Naive thymus-derived CD4-positive, alpha-beta T cell (primary cell): ENCODE measurements around the gene KLK12. TPM values are rescaled to one million over a fixed set of nuclear protein-coding genes. Genes with fewer than 3 reads are reported as not detected.
A peak's percentile ranks its signal among the peaks of the same experiment; 100 is the strongest.

ENCODE experiments used
- ATAC-seq: fragments of 150-1000 bp; cut with Tn5 transposase; 2 replicates; pipeline ENCODE4 v1.10.0; 2021; ENCODE audit warnings: mild to moderate bottlenecking, moderate library complexity
- CTCF ChIA-PET: fragments of 350-600 bp; sonication (Branson Sonifier 250); formaldehyde crosslinking; loops from one replicate; lab custom pipeline; 2021; ENCODE audit warnings: antibody characterized with exemption; lab: Charles Lee
- POLR2A ChIA-PET: fragments of 350-600 bp; sonication (Branson Sonifier 250); formaldehyde crosslinking; loops from one replicate; lab custom pipeline; 2021; ENCODE audit warnings: antibody characterized with exemption, inconsistent platforms; lab: Charles Lee
- DNase-seq, 9 donors: peaks; one replicate each; pipeline versions ENCODE4 v3.0.0 to v3.0.0-alpha.2; 2020 to 2022; ENCODE audit warnings: mixed read lengths in 1 of 9
- H3K27ac ChIP-seq: one replicate; pipeline ENCODE4 v1.7.0; 2013; ENCODE audit warnings: mild to moderate bottlenecking, low read depth, low read length, moderate library complexity
- H3K27me3 ChIP-seq, 2 donors: one replicate each; pipeline ENCODE4 v1.7.0; 2013; ENCODE audit warnings: low read length in 2 of 2, mild to moderate bottlenecking in 2 of 2, moderate library complexity in 2 of 2; ENCODE audit not compliant: control insufficient read depth in 2 of 2, insufficient read depth in 2 of 2
- H3K36me3 ChIP-seq, 3 experiments: 1 replicate in 2 of 3; 2 replicates in 1 of 3; pipeline ENCODE4 v1.7.0; 2013; ENCODE audit warnings: low read length in 3 of 3, mild to moderate bottlenecking in 3 of 3, moderate library complexity in 1 of 3; ENCODE audit not compliant: insufficient read depth in 3 of 3, control insufficient read depth in 2 of 3
- H3K4me1 ChIP-seq, 2 donors: one replicate each; pipeline ENCODE4 v1.7.0; 2013; ENCODE audit warnings: low read length in 2 of 2, mild to moderate bottlenecking in 2 of 2, moderate library complexity in 1 of 2; ENCODE audit not compliant: control insufficient read depth in 2 of 2, insufficient read depth in 2 of 2
- H3K4me3 ChIP-seq: 2 replicates; pipeline ENCODE4 v1.7.0; 2013; ENCODE audit warnings: mild to moderate bottlenecking, low read length
- H3K9me3 ChIP-seq, 3 experiments: 1 replicate in 2 of 3; 2 replicates in 1 of 3; pipeline ENCODE4 v1.7.0; 2013; ENCODE audit warnings: low read length in 3 of 3; ENCODE audit not compliant: control insufficient read depth in 2 of 3
- H3K27ac Mint-ChIP-seq, 9 donors: one replicate each; pipeline ENCODE4 v1.8.0; 2020 to 2022; ENCODE audit warnings: mixed read lengths in 9 of 9, mild to moderate bottlenecking in 8 of 9, moderate library complexity in 5 of 9, inconsistent platforms in 2 of 9
- H3K27me3 Mint-ChIP-seq, 5 donors: one replicate each; pipeline ENCODE4 v1.8.0; 2021 to 2022; ENCODE audit warnings: mixed read lengths in 5 of 5, mild to moderate bottlenecking in 1 of 5
- H3K36me3 Mint-ChIP-seq, 5 donors: one replicate each; pipeline ENCODE4 v1.8.0; 2020 to 2022; ENCODE audit warnings: mixed read lengths in 5 of 5, mild to moderate bottlenecking in 3 of 5, inconsistent platforms in 1 of 5
- H3K4me1 Mint-ChIP-seq, 7 donors: one replicate each; pipeline ENCODE4 v1.8.0; 2020 to 2022; ENCODE audit warnings: mixed read lengths in 7 of 7, mild to moderate bottlenecking in 3 of 7, inconsistent platforms in 1 of 7
- H3K4me3 Mint-ChIP-seq, 10 donors: one replicate each; pipeline ENCODE4 v1.8.0; 2020 to 2022; ENCODE audit warnings: mild to moderate bottlenecking in 10 of 10, mixed read lengths in 10 of 10, moderate library complexity in 6 of 10, inconsistent platforms in 2 of 10
- H3K9me3 Mint-ChIP-seq, 11 donors: one replicate each; pipeline ENCODE4 v1.8.0; 2020 to 2022; ENCODE audit warnings: mixed read lengths in 11 of 11, mild to moderate bottlenecking in 4 of 11, inconsistent platforms in 1 of 11, moderate library complexity in 1 of 11
- intact Hi-C, 2 donors: fragments of 100-400 bp; cut with micrococcal nuclease; formaldehyde crosslinking; loops; one replicate each; pipeline ENCODE4 v1.15.1; 2023
- polyA plus RNA-seq, 2 donors: library from polyadenylated mRNA; unstranded; fragments of 300-500 nt; fragmentation: Illumina TruSeq; gene quantifications; one replicate each; pipeline ENCODE4 v1.2.3, GENCODE V29; 2021
- total RNA-seq, 6 experiments: library from RNA in 5 of 6; stranded (reverse) in 5 of 6; gene quantifications; 1 replicate in 5 of 6; 2 replicates in 1 of 6; pipeline ENCODE4 v1.2.3 and lab custom pipeline; 2021 to 2026

Gene KLK12
- total and polyA plus RNA-seq, 7 experiments from 2014 or later = not detected

DNA sequence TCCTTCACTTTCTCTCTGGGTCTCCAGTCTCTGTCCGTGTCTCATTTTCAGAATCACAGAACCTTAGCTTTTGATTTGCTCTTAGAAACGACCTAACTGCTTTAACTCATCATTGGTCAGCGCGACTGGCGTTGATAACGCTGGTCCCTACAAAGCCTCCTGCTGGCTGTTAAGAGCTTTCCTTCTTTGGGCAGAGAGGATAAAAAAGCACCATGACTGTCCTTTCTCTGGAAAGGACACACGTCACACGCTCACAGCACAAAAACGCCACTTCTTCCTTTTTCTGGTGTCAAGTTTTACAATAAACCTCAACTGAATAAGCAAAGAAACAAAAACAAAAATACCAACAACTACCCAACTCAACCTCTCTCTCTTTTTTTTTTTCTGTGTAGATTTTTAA is 1.7 kb upstream of the KLK12 start:
- Histone ChIP-seq H3K9me3 (no peaks in the 10 kb centered on the region), H3K27ac (no peak overlapping the region), H3K36me3 (no peaks in the 10 kb centered on the region), H3K4me3 (no peak overlapping the region), H3K27me3 (no peaks in the 10 kb centered on the region), H3K4me1 (no peaks in the 10 kb centered on the region)
- ChIA-PET POLR2A (no interaction called here), CTCF (no interaction called here)
- Mint-ChIP-seq H3K9me3 (peaks cover 0 to 3% (median 0%) of the 10 kb centered on the region in 11 donors), H3K36me3 (peaks cover 0 to 3% (median 0%) of the 10 kb centered on the region in 5 donors), H3K4me1 (peaks cover 0 to 4% (median 0%) of the 10 kb centered on the region in 7 donors), H3K27me3 (peaks cover 0 to 36% (median 14%) of the 10 kb centered on the region in 5 donors), H3K4me3 (no peak overlapping the region), H3K27ac (no peak overlapping the region)
- DNase-seq (no peak), ATAC-seq (no peak)
- intact Hi-C loops = no loop called here

DNA sequence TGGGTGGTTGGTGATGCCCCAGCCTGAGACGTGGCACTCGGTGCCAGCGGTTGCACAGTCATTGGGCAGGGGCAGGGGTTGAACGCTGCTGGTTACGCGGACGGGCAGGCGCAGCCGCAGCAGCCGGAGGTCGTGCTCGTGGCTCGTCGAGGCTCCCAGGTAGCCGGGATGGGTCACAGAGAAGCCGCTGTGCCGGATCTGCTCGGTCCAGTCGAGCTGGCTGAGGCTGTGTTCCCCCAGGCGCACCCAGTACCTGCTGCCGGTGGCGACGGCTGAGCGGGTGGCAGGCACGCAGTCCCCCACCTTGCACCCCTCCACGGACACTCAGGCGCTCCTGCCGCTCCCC is 2.9 kb downstream of the KLK12 start:
- Mint-ChIP-seq H3K4me1 (peaks cover 0 to 4% (median 0%) of the 10 kb centered on the region in 7 donors), H3K27ac (no peak overlapping the region), H3K27me3 (peaks cover 0 to 69% (median 38%) of the 10 kb centered on the region in 5 donors), H3K36me3 (peaks cover 0 to 6% (median 2%) of the 10 kb centered on the region in 5 donors), H3K9me3 (peaks cover 0 to 4% (median 0%) of the 10 kb centered on the region in 11 donors), H3K4me3 (no peak overlapping the region)
- DNase-seq (no peak), ATAC-seq (no peak)
- H3K4me1 ChIP-seq = no peaks in the 10 kb centered on the region
- H3K27ac ChIP-seq = no peak overlapping the region
- CTCF ChIA-PET = no interaction called here
- no peaks in the 10 kb centered on the region for H3K36me3 ChIP-seq
- H3K9me3 ChIP-seq = no peaks in the 10 kb centered on the region
- POLR2A ChIA-PET = no interaction called here
- intact Hi-C loops = no loop called here
- no peak overlapping the region for H3K4me3 ChIP-seq
- H3K27me3 ChIP-seq = no peaks in the 10 kb centered on the region

DNA sequence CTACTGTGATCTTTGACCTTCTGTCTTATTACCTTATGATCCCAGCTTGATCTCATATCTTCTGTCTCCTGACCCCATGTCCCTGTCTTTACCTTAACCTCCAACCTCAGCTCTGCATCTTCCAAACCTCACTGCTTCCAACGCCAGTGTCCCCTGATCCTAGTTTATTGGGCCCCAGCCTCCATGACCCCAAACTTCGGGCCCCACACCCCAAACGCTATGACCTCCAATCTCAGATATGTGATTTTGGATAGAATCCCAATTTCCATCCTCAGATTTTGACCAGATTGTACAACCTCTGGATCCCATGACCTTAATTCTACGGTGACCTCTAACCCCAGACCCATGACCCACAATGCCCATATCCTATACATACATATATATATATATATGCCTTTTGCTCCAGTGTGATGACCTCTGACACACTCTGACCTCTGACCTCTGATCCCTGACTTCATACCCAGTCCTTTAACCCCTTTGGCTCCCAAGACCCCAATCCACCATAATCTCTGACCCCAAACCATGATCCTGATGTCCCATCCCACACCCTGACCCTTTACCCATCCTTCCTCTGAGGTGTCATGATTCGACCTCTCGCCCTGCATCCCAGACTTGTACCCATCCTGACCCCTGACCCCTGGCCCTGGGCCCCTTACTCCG is 3.5 kb downstream of the KLK12 start:
- Histone ChIP-seq H3K9me3 (no peaks in the 10 kb centered on the region), H3K36me3 (no peaks in the 10 kb centered on the region), H3K4me3 (no peak overlapping the region), H3K27me3 (no peaks in the 10 kb centered on the region), H3K27ac (no peak overlapping the region), H3K4me1 (no peaks in the 10 kb centered on the region)
- POLR2A ChIA-PET = no interaction called here
- Mint-ChIP-seq H3K9me3 (peaks cover 0 to 4% (median 0%) of the 10 kb centered on the region in 11 donors), H3K27ac (no peak overlapping the region), H3K36me3 (peaks cover 0 to 6% (median 4%) of the 10 kb centered on the region in 5 donors), H3K27me3 (peaks cover 0 to 73% (median 42%) of the 10 kb centered on the region in 5 donors), H3K4me3 (no peak overlapping the region), H3K4me1 (peaks cover 0 to 4% (median 0%) of the 10 kb centered on the region in 7 donors)
- intact Hi-C loops = no loop called here
- no peak for DNase-seq
- CTCF ChIA-PET = no interaction called here
- ATAC-seq = no peak

DNA sequence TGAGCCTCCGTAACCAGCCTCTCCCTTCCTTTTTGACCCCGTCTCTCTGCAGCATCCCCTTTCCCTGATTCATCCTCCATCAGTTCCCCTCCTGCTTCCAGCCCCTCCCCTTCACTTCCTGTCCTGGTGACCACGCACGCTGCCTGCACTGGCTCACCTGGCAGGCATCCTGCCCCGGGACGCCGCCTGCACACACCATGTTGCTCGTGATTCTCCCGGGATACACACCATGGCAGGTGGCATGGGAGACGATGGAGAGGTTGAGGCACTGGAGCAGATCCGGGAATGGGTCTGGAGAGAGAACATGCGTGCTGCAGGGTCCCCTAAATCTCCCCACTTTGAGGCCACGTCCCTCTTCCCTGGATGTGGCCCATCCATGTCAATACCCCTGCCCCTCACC is 4.2 kb downstream of the KLK12 start:
- ATAC-seq (no peak), DNase-seq (no peak)
- H3K36me3 ChIP-seq = no peaks in the 10 kb centered on the region
- H3K27me3 Mint-ChIP-seq = peaks cover 0 to 76% (median 42%) of the 10 kb centered on the region in 5 donors
- intact Hi-C loops = no loop called here
- H3K4me1 ChIP-seq = no peaks in the 10 kb centered on the region
- H3K4me3 ChIP-seq = no peak overlapping the region
- peaks cover 0 to 4% (median 0%) of the 10 kb centered on the region in 11 donors for H3K9me3 Mint-ChIP-seq
- no peak overlapping the region for H3K27ac ChIP-seq
- no peaks in the 10 kb centered on the region for H3K27me3 ChIP-seq
- no peaks in the 10 kb centered on the region for H3K9me3 ChIP-seq
- CTCF ChIA-PET = no interaction called here
- no peak overlapping the region for H3K4me3 Mint-ChIP-seq
- peaks cover 0 to 6% (median 4%) of the 10 kb centered on the region in 5 donors for H3K36me3 Mint-ChIP-seq
- POLR2A ChIA-PET = no interaction called here
- H3K27ac Mint-ChIP-seq = peak overlapping the region in 1 of 9 donors; percentile 44
- H3K4me1 Mint-ChIP-seq = peaks cover 0 to 4% (median 0%) of the 10 kb centered on the region in 7 donors

DNA sequence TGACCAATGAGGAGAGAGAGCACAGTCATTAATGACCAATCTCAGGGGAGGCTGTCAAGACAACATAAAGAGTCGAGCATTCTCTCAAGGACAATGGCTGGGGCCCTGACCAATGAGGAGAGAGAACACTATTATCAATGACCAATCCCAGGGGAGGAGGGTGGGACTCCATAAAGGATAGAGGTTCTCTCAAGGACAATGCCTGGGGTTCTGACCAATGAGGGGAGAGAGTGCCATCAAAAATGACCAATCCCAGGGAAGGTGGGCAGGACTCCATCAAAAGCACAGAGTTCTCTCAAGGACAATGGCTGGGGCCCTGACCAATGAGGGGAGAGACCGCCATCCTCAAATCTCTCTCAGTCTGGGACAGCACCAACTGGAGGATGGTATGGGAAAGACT is 5.1 kb downstream of the KLK12 start:
- Mint-ChIP-seq H3K27ac (no peak overlapping the region), H3K4me1 (peaks cover 0 to 4% (median 0%) of the 10 kb centered on the region in 7 donors), H3K27me3 (peaks cover 0 to 76% (median 45%) of the 10 kb centered on the region in 5 donors), H3K4me3 (no peak overlapping the region), H3K9me3 (peaks cover 0 to 4% (median 0%) of the 10 kb centered on the region in 11 donors), H3K36me3 (peaks cover 0 to 4% (median 4%) of the 10 kb centered on the region in 5 donors)
- ChIA-PET CTCF (interaction anchor here (0.7 kb wide), 1 partner anchor 133 kb away, joined by 3 read pairs; no protein-coding TSS in a partner anchor), POLR2A (no interaction called here)
- H3K4me1 ChIP-seq = no peaks in the 10 kb centered on the region
- no peaks in the 10 kb centered on the region for H3K36me3 ChIP-seq
- no peak for DNase-seq
- intact Hi-C loops = no loop called here
- no peaks in the 10 kb centered on the region for H3K27me3 ChIP-seq
- ATAC-seq = no peak
- H3K9me3 ChIP-seq = no peaks in the 10 kb centered on the region
- H3K4me3 ChIP-seq = no peak overlapping the region
- H3K27ac ChIP-seq = no peak overlapping the region

DNA sequence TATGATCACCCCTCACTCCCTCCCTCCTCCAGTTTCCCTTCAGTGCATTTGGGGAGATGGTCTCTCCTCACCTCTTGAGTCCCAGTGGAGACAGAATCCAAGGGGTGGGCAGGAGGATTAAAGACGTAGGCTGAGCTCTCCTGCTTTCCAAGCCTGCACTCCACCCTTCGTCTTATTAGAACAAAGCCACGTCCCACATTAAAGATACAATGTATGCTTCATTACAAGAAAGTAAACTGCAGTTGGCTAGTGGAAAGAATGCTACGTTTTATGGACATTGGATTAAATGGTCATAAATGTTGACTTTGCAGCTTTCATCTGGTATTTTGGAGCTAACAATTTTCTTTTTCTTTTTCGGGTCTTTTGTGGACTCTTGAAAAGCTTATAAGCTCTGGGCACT is 6.9 kb downstream of the KLK12 start:
- Mint-ChIP-seq H3K4me1 (peaks cover 0 to 2% (median 0%) of the 10 kb centered on the region in 7 donors), H3K36me3 (peaks cover 0 to 4% (median 3%) of the 10 kb centered on the region in 5 donors), H3K27me3 (peaks cover 0 to 74% (median 45%) of the 10 kb centered on the region in 5 donors), H3K27ac (no peak overlapping the region), H3K9me3 (peaks cover 0 to 4% (median 0%) of the 10 kb centered on the region in 11 donors), H3K4me3 (no peak overlapping the region)
- ChIA-PET CTCF (no interaction called here), POLR2A (no interaction called here)
- Histone ChIP-seq H3K27me3 (no peaks in the 10 kb centered on the region), H3K4me3 (no peak overlapping the region), H3K27ac (no peak overlapping the region), H3K36me3 (no peaks in the 10 kb centered on the region), H3K9me3 (no peaks in the 10 kb centered on the region), H3K4me1 (no peaks in the 10 kb centered on the region)
- ATAC-seq (no peak), DNase-seq (no peak)
- intact Hi-C loops = no loop called here
